AG10803 (cell line): Measurements from ENCODE around the gene ALDH1A3.

Experiments used
- DNase-seq: peaks from one replicate; pipeline ENCODE4 v3.0.0; 2010; ENCODE audit warnings: low read depth
- H3K4me3 ChIP-seq: 2 replicates; pipeline ENCODE4 v1.5.1; 2011; ENCODE audit warnings: mild to moderate bottlenecking, low read length, control low read depth
- CTCF ChIP-seq: conservative IDR thresholded peaks from 2 replicates; pipeline ENCODE4 v1.5.1; 2011; ENCODE audit warnings: mild to moderate bottlenecking, low read length, control low read depth, inconsistent platforms

ALDH1A3 gene

GRCh38 chr15:100926971-100927756 is 47.5 kb downstream of the ALDH1A3 start:
- TF ChIP-seq CTCF = no peak
- DNase-seq = no peak
- H3K4me3 ChIP-seq = no peak overlapping the region

- TF ChIP-seq CTCF = no peak
- H3K4me3 ChIP-seq = no peak overlapping the region
- DNase-seq = no peak
These were observed 49.1 kb downstream of the ALDH1A3 start for GRCh38 chr15:100928632-100929280.

GRCh38 chr15:100929641-100930042 is 50.0 kb downstream of the ALDH1A3 start:
- no peak overlapping the region for H3K4me3 ChIP-seq
- no peak for DNase-seq

GRCh38 chr15:100930306-100930848 is 50.7 kb downstream of the ALDH1A3 start:
- no peak for DNase-seq
- no peak overlapping the region for H3K4me3 ChIP-seq
- TF ChIP-seq CTCF = no peak

More at GRCh38 chr15:100929641-100930042, 50.0 kb downstream of the ALDH1A3 start:
- no peak for TF ChIP-seq CTCF

GRCh38 chr15:100931143-100931890 is 51.7 kb downstream of the ALDH1A3 start:
- DNase-seq = no peak
- H3K4me3 ChIP-seq = no peak overlapping the region
- no peak for TF ChIP-seq CTCF

GRCh38 chr15:100932676-100933348 is 53.2 kb downstream of the ALDH1A3 start:
- no peak for DNase-seq

More at GRCh38 chr15:100932676-100933348, 53.2 kb downstream of the ALDH1A3 start:
- TF ChIP-seq CTCF = no peak
- H3K4me3 ChIP-seq = no peak overlapping the region
